GM23338 (cell line): ENCODE results near the gene KATNAL1. TPM values are rescaled to one million over a fixed set of nuclear protein-coding genes. Genes with fewer than 3 reads are reported as not detected.

Experiments
- ATAC-seq: fragments of 200-7000 bp; cut with Tn5 transposase; 3 replicates; pipeline ENCODE4 v1.9.1; 2020
- DNase-seq: peaks from one replicate; pipeline ENCODE4 v3.0.0-alpha.2; 2015; ENCODE audit warnings: low spot score
- H2AFZ ChIP-seq: fragments of 200-600 bp; sonication (generic); 2 replicates; pipeline ENCODE4 v1.8.0; 2016; ENCODE audit warnings: antibody characterized with exemption, mild to moderate bottlenecking, moderate library complexity
- H3F3A ChIP-seq: fragments of 200-600 bp; sonication (generic); replicated peaks from 2 replicates; pipeline ENCODE4 v1.8.0; 2017; ENCODE audit warnings: antibody characterized with exemption, mixed run types, low read depth
- H3K27ac ChIP-seq: fragments of 200-600 bp; sonication (generic); 2 replicates; pipeline ENCODE4 v1.6.1; 2016; ENCODE audit warnings: low read depth
- H3K27me3 ChIP-seq: fragments of 200-600 bp; sonication (generic); 2 replicates; pipeline ENCODE4 v1.8.0; 2016; ENCODE audit warnings: mild to moderate bottlenecking, mixed run types, moderate library complexity; ENCODE audit not compliant: insufficient read depth
- H3K36me3 ChIP-seq: fragments of 200-600 bp; sonication (generic); 2 replicates; pipeline ENCODE4 v1.8.0; 2016; ENCODE audit warnings: mild to moderate bottlenecking; ENCODE audit not compliant: insufficient read depth
- H3K4me1 ChIP-seq: fragments of 200-600 bp; sonication (generic); 2 replicates; pipeline ENCODE4 v1.8.0; 2016; ENCODE audit warnings: mild to moderate bottlenecking, moderate library complexity; ENCODE audit not compliant: insufficient read depth
- H3K4me2 ChIP-seq: fragments of 200-600 bp; sonication (generic); 2 replicates; pipeline ENCODE4 v1.7.1; 2017; ENCODE audit warnings: mixed run types
- H3K4me3 ChIP-seq: fragments of 200-600 bp; sonication (generic); 2 replicates; pipeline ENCODE4 v1.6.1; 2016; ENCODE audit warnings: mixed run types
- H3K79me2 ChIP-seq: fragments of 200-600 bp; sonication (generic); replicated peaks from 2 replicates; pipeline ENCODE4 v1.8.0; 2017; ENCODE audit warnings: mild to moderate bottlenecking; ENCODE audit not compliant: insufficient read depth
- H3K9me2 ChIP-seq: fragments of 200-600 bp; sonication (generic); 2 replicates; pipeline ENCODE4 v1.8.0; 2017; ENCODE audit not compliant: insufficient read depth
- H4K20me1 ChIP-seq: fragments of 200-600 bp; sonication (generic); replicated peaks from 2 replicates; pipeline ENCODE4 v1.8.0; 2017; ENCODE audit warnings: mild to moderate bottlenecking; ENCODE audit not compliant: insufficient read depth
- H3K27ac Mint-ChIP-seq: 2 replicates; pipeline ENCODE4 v1.8.0; 2020; ENCODE audit warnings: inconsistent platforms, mild to moderate bottlenecking, moderate library complexity, mixed read lengths
- H3K27me3 Mint-ChIP-seq: 3 replicates; pipeline ENCODE4 v1.8.0; 2022; ENCODE audit warnings: low read depth, mild to moderate bottlenecking, moderate library complexity, mixed read lengths, inconsistent platforms; ENCODE audit not compliant: insufficient read depth, poor library complexity
- H3K36me3 Mint-ChIP-seq: 3 replicates; pipeline ENCODE4 v1.8.0; 2021; ENCODE audit warnings: low read depth, mild to moderate bottlenecking, inconsistent platforms, moderate library complexity, mixed read lengths
- H3K4me1 Mint-ChIP-seq: 3 replicates; pipeline ENCODE4 v1.8.0; 2020; ENCODE audit warnings: mild to moderate bottlenecking, inconsistent platforms, mixed read lengths
- H3K4me3 Mint-ChIP-seq: 3 replicates; pipeline ENCODE4 v1.8.0; 2021; ENCODE audit warnings: moderate library complexity, mild to moderate bottlenecking, inconsistent platforms, mixed read lengths
- H3K9me3 Mint-ChIP-seq: 3 replicates; pipeline ENCODE4 v1.8.0; 2020; ENCODE audit warnings: moderate library complexity, mild to moderate bottlenecking, inconsistent platforms, mixed read lengths
- NANOG ChIP-seq: IDR thresholded peaks from 2 replicates; pipeline ENCODE4 v1.6.1; 2016; ENCODE audit warnings: antibody characterized with exemption, borderline replicate concordance
- POLR2AphosphoS5 ChIP-seq: IDR thresholded peaks from 2 replicates; pipeline ENCODE4 v1.6.1; 2016; ENCODE audit warnings: antibody characterized with exemption, low read depth
- STAT1 ChIP-seq: IDR thresholded peaks from one replicate; pipeline ENCODE4 v1.6.1; 2016; ENCODE audit warnings: antibody characterized with exemption; ENCODE audit not compliant: unreplicated experiment
- ZNF114 ChIP-seq: fragments of 250-450 bp; sonication (Bioruptor Pico); IDR thresholded peaks from 2 replicates; pipeline ENCODE4 v1.5.0; 2020; ENCODE audit warnings: mild to moderate bottlenecking, moderate library complexity
- polyA plus RNA-seq: library from polyadenylated mRNA; unstranded; fragments of >200 nt; fragmentation: Nextera tagmentation; extraction: Ambion mirVana; gene quantifications from 2 replicates; pipeline ENCODE4 v1.2.1, GENCODE V29; 2016
- total RNA-seq: library from RNA; depleted of rRNA; stranded (reverse); fragments of >200 nt; shearing (Covaris generic); gene quantifications from 2 replicates; pipeline ENCODE4 v1.2.3, GENCODE V29; 2014
- TF ChIP-seq, protein P1 (sequence below): fragments of 250-450 bp; sonication (Bioruptor Pico); IDR thresholded peaks from 2 replicates; pipeline ENCODE4 v1.5.0; 2020; ENCODE audit warnings: mild to moderate bottlenecking, moderate library complexity
- TF ChIP-seq, protein P2 (sequence below): IDR thresholded peaks from one replicate; pipeline ENCODE4 v1.6.1; 2018; ENCODE audit warnings: antibody characterized with exemption; ENCODE audit not compliant: unreplicated experiment

Gene KATNAL1
- total and polyA plus RNA-seq, 2 experiments from 2014 or later: 6.1 to 11.5 TPM

DNA sequence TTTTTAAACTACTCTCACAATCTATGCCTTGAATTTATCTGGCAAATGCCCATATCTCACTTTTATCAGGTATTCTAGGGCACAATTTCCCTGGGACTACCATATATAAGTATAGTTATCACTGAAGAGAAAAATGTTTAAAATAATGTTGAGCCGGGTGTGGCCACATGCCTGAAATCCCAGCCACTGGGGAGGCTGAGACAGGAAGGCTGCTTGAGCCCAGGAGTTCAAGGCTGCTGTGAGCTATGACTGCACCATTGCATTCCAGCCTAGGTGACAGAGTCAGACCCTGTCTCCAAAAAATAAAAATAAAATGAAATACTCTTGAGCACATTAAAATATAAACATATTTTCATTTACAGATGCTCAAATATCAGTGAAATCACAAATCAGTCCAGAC lies 4.1 kb downstream of the KATNAL1 start:
- H3K4me2 ChIP-seq: no peak overlapping the region
- ATAC-seq (no peak), DNase-seq (no peak)
- no peak overlapping the region for H3K4me3 ChIP-seq
- Mint-ChIP-seq H3K36me3 (no peaks in the 10 kb centered on the region), H3K27ac (no peak overlapping the region), H3K4me3 (no peak overlapping the region), H3K4me1 (peaks cover 25% of the 10 kb centered on the region), H3K27me3 (no peaks in the 10 kb centered on the region), H3K9me3 (no peaks in the 10 kb centered on the region)
- TF ChIP-seq, protein P1, sequence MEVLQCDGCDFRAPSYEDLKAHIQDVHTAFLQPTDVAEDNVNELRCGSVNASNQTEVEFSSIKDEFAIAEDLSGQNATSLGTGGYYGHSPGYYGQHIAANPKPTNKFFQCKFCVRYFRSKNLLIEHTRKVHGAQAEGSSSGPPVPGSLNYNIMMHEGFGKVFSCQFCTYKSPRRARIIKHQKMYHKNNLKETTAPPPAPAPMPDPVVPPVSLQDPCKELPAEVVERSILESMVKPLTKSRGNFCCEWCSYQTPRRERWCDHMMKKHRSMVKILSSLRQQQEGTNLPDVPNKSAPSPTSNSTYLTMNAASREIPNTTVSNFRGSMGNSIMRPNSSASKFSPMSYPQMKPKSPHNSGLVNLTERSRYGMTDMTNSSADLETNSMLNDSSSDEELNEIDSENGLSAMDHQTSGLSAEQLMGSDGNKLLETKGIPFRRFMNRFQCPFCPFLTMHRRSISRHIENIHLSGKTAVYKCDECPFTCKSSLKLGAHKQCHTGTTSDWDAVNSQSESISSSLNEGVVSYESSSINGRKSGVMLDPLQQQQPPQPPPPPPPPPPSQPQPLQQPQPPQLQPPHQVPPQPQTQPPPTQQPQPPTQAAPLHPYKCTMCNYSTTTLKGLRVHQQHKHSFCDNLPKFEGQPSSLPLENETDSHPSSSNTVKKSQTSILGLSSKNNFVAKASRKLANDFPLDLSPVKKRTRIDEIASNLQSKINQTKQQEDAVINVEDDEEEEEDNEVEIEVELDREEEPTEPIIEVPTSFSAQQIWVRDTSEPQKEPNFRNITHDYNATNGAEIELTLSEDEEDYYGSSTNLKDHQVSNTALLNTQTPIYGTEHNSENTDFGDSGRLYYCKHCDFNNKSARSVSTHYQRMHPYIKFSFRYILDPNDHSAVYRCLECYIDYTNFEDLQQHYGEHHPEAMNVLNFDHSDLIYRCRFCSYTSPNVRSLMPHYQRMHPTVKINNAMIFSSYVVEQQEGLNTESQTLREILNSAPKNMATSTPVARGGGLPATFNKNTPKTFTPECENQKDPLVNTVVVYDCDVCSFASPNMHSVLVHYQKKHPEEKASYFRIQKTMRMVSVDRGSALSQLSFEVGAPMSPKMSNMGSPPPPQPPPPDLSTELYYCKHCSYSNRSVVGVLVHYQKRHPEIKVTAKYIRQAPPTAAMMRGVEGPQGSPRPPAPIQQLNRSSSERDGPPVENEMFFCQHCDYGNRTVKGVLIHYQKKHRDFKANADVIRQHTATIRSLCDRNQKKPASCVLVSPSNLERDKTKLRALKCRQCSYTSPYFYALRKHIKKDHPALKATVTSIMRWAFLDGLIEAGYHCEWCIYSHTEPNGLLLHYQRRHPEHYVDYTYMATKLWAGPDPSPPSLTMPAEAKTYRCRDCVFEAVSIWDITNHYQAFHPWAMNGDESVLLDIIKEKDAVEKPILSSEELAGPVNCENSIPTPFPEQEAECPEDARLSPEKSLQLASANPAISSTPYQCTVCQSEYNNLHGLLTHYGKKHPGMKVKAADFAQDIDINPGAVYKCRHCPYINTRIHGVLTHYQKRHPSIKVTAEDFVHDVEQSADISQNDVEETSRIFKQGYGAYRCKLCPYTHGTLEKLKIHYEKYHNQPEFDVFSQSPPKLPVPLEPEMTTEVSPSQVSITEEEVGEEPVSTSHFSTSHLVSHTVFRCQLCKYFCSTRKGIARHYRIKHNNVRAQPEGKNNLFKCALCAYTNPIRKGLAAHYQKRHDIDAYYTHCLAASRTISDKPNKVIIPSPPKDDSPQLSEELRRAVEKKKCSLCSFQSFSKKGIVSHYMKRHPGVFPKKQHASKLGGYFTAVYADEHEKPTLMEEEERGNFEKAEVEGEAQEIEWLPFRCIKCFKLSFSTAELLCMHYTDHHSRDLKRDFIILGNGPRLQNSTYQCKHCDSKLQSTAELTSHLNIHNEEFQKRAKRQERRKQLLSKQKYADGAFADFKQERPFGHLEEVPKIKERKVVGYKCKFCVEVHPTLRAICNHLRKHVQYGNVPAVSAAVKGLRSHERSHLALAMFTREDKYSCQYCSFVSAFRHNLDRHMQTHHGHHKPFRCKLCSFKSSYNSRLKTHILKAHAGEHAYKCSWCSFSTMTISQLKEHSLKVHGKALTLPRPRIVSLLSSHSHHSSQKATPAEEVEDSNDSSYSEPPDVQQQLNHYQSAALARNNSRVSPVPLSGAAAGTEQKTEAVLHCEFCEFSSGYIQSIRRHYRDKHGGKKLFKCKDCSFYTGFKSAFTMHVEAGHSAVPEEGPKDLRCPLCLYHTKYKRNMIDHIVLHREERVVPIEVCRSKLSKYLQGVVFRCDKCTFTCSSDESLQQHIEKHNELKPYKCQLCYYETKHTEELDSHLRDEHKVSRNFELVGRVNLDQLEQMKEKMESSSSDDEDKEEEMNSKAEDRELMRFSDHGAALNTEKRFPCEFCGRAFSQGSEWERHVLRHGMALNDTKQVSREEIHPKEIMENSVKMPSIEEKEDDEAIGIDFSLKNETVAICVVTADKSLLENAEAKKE: no peak
- TF ChIP-seq POLR2AphosphoS5 (no peak), ZNF114 (CRISPR knock-in tag) (no peak), NANOG (no peak), STAT1 (no peak)
- TF ChIP-seq, protein P2, sequence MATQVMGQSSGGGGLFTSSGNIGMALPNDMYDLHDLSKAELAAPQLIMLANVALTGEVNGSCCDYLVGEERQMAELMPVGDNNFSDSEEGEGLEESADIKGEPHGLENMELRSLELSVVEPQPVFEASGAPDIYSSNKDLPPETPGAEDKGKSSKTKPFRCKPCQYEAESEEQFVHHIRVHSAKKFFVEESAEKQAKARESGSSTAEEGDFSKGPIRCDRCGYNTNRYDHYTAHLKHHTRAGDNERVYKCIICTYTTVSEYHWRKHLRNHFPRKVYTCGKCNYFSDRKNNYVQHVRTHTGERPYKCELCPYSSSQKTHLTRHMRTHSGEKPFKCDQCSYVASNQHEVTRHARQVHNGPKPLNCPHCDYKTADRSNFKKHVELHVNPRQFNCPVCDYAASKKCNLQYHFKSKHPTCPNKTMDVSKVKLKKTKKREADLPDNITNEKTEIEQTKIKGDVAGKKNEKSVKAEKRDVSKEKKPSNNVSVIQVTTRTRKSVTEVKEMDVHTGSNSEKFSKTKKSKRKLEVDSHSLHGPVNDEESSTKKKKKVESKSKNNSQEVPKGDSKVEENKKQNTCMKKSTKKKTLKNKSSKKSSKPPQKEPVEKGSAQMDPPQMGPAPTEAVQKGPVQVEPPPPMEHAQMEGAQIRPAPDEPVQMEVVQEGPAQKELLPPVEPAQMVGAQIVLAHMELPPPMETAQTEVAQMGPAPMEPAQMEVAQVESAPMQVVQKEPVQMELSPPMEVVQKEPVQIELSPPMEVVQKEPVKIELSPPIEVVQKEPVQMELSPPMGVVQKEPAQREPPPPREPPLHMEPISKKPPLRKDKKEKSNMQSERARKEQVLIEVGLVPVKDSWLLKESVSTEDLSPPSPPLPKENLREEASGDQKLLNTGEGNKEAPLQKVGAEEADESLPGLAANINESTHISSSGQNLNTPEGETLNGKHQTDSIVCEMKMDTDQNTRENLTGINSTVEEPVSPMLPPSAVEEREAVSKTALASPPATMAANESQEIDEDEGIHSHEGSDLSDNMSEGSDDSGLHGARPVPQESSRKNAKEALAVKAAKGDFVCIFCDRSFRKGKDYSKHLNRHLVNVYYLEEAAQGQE: no peak
- no peaks in the 10 kb centered on the region for H3K9me2 ChIP-seq
- no peaks in the 10 kb centered on the region for H4K20me1 ChIP-seq
- no peaks in the 10 kb centered on the region for H3K36me3 ChIP-seq
- no peak overlapping the region for H3K27ac ChIP-seq
- no peak overlapping the region for H2AFZ ChIP-seq
- peaks cover 9% of the 10 kb centered on the region for H3K4me1 ChIP-seq
- H3K79me2 ChIP-seq: peaks cover 84% of the 10 kb centered on the region
- no peaks in the 10 kb centered on the region for H3K27me3 ChIP-seq
- no peaks in the 10 kb centered on the region for H3F3A ChIP-seq
